ENCODE data around the gene NPHP1.
"Not testable (repeated sequence)": the region's sequence is repeated elsewhere in the genome, so short reads cannot be mapped to it uniquely, and the experiment has no call there.

The NPHP1 gene

DNA sequence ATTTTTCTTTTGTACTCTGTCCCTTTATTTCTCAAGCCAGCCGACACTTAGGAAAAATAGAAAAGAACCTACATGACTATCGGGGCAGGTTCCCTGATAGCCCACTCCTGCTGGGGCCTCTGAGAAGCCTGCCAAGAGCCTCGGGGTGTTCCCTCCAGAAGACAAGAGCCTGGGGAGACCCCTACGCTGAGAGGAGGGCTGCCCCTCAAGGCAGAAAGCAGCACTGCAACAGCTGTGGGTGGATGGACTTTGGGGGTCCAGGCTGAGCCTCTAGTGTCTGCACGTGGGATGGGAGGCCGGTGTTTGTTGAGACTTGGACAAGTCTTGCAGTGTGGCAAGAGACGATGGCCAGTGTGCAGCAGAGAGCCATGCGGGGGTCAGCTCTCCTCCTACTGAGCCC lies 121.7 kb downstream of the NPHP1 start:
- not testable (repeated sequence) for H3K27ac ChIP-seq; DNase-seq (ENCODE audit: low read depth, low spot score)

- H3K27ac ChIP-seq; DNase-seq (ENCODE audit: low read depth, low spot score): not testable (repeated sequence)
Observed at GRCh38 chr2:110078104-110078503, 126.7 kb downstream of the NPHP1 start.

- H3K27ac ChIP-seq; DNase-seq (ENCODE audit: low read depth, low spot score): not testable (repeated sequence)
Observed at GRCh38 chr2:110075896-110076295, 128.9 kb downstream of the NPHP1 start.
